Measurements from ENCODE around the gene TGM3.

The TGM3 gene

GRCh38 chr20:2312876-2313275 lies 17.1 kb downstream of the TGM3 start:
- no peaks in the 10 kb centered on the region for H3K4me1 Mint-ChIP-seq (ENCODE audit: low read depth)
- H3K4me3 Mint-ChIP-seq, result no peak overlapping the region
- H3K27ac Mint-ChIP-seq, result no peak overlapping the region
- H3K27me3 Mint-ChIP-seq, result no peaks in the 10 kb centered on the region
- no peaks in the 10 kb centered on the region for H3K36me3 Mint-ChIP-seq
- no peaks in the 10 kb centered on the region for H3K9me3 Mint-ChIP-seq (ENCODE audit: low read depth)

GRCh38 chr20:2313316-2313715 lies 17.5 kb downstream of the TGM3 start:
- no peak overlapping the region for H3K27ac Mint-ChIP-seq
- H3K4me1 Mint-ChIP-seq (ENCODE audit: low read depth), result no peaks in the 10 kb centered on the region
- H3K4me3 Mint-ChIP-seq, result no peak overlapping the region
- no peaks in the 10 kb centered on the region for H3K27me3 Mint-ChIP-seq
- no peaks in the 10 kb centered on the region for H3K9me3 Mint-ChIP-seq (ENCODE audit: low read depth)
- no peaks in the 10 kb centered on the region for H3K36me3 Mint-ChIP-seq

GRCh38 chr20:2314759-2315439 lies 19.1 kb downstream of the TGM3 start:
- Mint-ChIP-seq H3K4me3 (no peak overlapping the region), H3K27me3 (peaks cover 2% of the 10 kb centered on the region), H3K4me1 (ENCODE audit: low read depth) (no peaks in the 10 kb centered on the region)

GRCh38 chr20:2315440-2315778 lies 19.6 kb downstream of the TGM3 start:
- Mint-ChIP-seq H3K27ac (no peak overlapping the region), H3K9me3 (ENCODE audit: low read depth) (peaks cover 4% of the 10 kb centered on the region), H3K36me3 (no peaks in the 10 kb centered on the region), H3K4me3 (no peak overlapping the region), H3K4me1 (ENCODE audit: low read depth) (no peaks in the 10 kb centered on the region), H3K27me3 (peaks cover 2% of the 10 kb centered on the region)

More at GRCh38 chr20:2314759-2315439, 19.1 kb downstream of the TGM3 start:
- Mint-ChIP-seq H3K9me3 (ENCODE audit: low read depth) (peaks cover 4% of the 10 kb centered on the region), H3K27ac (no peak overlapping the region), H3K36me3 (no peaks in the 10 kb centered on the region)

- no peaks in the 10 kb centered on the region for H3K36me3 Mint-ChIP-seq
- H3K4me3 Mint-ChIP-seq, result no peak overlapping the region
- peaks cover 2% of the 10 kb centered on the region for H3K27me3 Mint-ChIP-seq
- peaks cover 4% of the 10 kb centered on the region for H3K9me3 Mint-ChIP-seq (ENCODE audit: low read depth)
- H3K27ac Mint-ChIP-seq, result no peak overlapping the region
- no peaks in the 10 kb centered on the region for H3K4me1 Mint-ChIP-seq (ENCODE audit: low read depth)
These were observed 21.2 kb downstream of the TGM3 start for GRCh38 chr20:2316847-2317495.

- Mint-ChIP-seq H3K4me1 (ENCODE audit: low read depth) (no peaks in the 10 kb centered on the region), H3K27ac (no peak overlapping the region), H3K4me3 (no peak overlapping the region), H3K9me3 (ENCODE audit: low read depth) (peaks cover 4% of the 10 kb centered on the region), H3K27me3 (peaks cover 7% of the 10 kb centered on the region), H3K36me3 (no peaks in the 10 kb centered on the region)
These were observed 25.2 kb downstream of the TGM3 start for GRCh38 chr20:2320813-2321658.

- H3K4me3 Mint-ChIP-seq, result no peak overlapping the region
- H3K27ac Mint-ChIP-seq, result no peak overlapping the region
- H3K9me3 Mint-ChIP-seq (ENCODE audit: low read depth), result peaks cover 4% of the 10 kb centered on the region
- H3K4me1 Mint-ChIP-seq (ENCODE audit: low read depth), result no peaks in the 10 kb centered on the region
- no peaks in the 10 kb centered on the region for H3K36me3 Mint-ChIP-seq
- peaks cover 16% of the 10 kb centered on the region for H3K27me3 Mint-ChIP-seq
These were observed 27.2 kb downstream of the TGM3 start for GRCh38 chr20:2323051-2323450.

- Mint-ChIP-seq H3K4me3 (no peak overlapping the region), H3K4me1 (ENCODE audit: low read depth) (no peaks in the 10 kb centered on the region), H3K36me3 (no peaks in the 10 kb centered on the region), H3K27ac (no peak overlapping the region), H3K27me3 (peaks cover 16% of the 10 kb centered on the region), H3K9me3 (ENCODE audit: low read depth) (no peaks in the 10 kb centered on the region)
These were observed 30.2 kb downstream of the TGM3 start for GRCh38 chr20:2326046-2326445.

- H3K4me3 Mint-ChIP-seq, result no peak overlapping the region
- no peak overlapping the region for H3K27ac Mint-ChIP-seq
- no peaks in the 10 kb centered on the region for H3K36me3 Mint-ChIP-seq
- peaks cover 16% of the 10 kb centered on the region for H3K27me3 Mint-ChIP-seq
- no peaks in the 10 kb centered on the region for H3K4me1 Mint-ChIP-seq (ENCODE audit: low read depth)
- no peaks in the 10 kb centered on the region for H3K9me3 Mint-ChIP-seq (ENCODE audit: low read depth)
These were observed 32.1 kb downstream of the TGM3 start for GRCh38 chr20:2327620-2328555.

GRCh38 chr20:2329286-2329685 lies 33.5 kb downstream of the TGM3 start:
- H3K36me3 Mint-ChIP-seq, result no peaks in the 10 kb centered on the region
- no peak overlapping the region for H3K27ac Mint-ChIP-seq
- no peak overlapping the region for H3K4me3 Mint-ChIP-seq
- no peaks in the 10 kb centered on the region for H3K4me1 Mint-ChIP-seq (ENCODE audit: low read depth)
- no peaks in the 10 kb centered on the region for H3K9me3 Mint-ChIP-seq (ENCODE audit: low read depth)
- H3K27me3 Mint-ChIP-seq, result peaks cover 16% of the 10 kb centered on the region

GRCh38 chr20:2330090-2330695 lies 34.4 kb downstream of the TGM3 start:
- Mint-ChIP-seq H3K36me3 (no peaks in the 10 kb centered on the region), H3K4me1 (ENCODE audit: low read depth) (no peaks in the 10 kb centered on the region), H3K9me3 (ENCODE audit: low read depth) (no peaks in the 10 kb centered on the region), H3K27me3 (peaks cover 12% of the 10 kb centered on the region), H3K4me3 (no peak overlapping the region), H3K27ac (no peak overlapping the region)

GRCh38 chr20:2331106-2331505 lies 35.3 kb downstream of the TGM3 start:
- no peaks in the 10 kb centered on the region for H3K4me1 Mint-ChIP-seq (ENCODE audit: low read depth)
- H3K27ac Mint-ChIP-seq, result no peak overlapping the region
- H3K4me3 Mint-ChIP-seq, result no peak overlapping the region
- H3K9me3 Mint-ChIP-seq (ENCODE audit: low read depth), result no peaks in the 10 kb centered on the region
- H3K36me3 Mint-ChIP-seq, result no peaks in the 10 kb centered on the region
- peaks cover 11% of the 10 kb centered on the region for H3K27me3 Mint-ChIP-seq

- Mint-ChIP-seq H3K9me3 (ENCODE audit: low read depth) (no peaks in the 10 kb centered on the region), H3K27me3 (peaks cover 11% of the 10 kb centered on the region), H3K27ac (no peak overlapping the region), H3K4me1 (ENCODE audit: low read depth) (no peaks in the 10 kb centered on the region), H3K36me3 (no peaks in the 10 kb centered on the region), H3K4me3 (no peak overlapping the region)
These were observed 36.2 kb downstream of the TGM3 start for GRCh38 chr20:2331901-2332565.

GRCh38 chr20:2332711-2333110 lies 36.9 kb downstream of the TGM3 start:
- peaks cover 8% of the 10 kb centered on the region for H3K27me3 Mint-ChIP-seq
- no peak overlapping the region for H3K4me3 Mint-ChIP-seq
- H3K9me3 Mint-ChIP-seq (ENCODE audit: low read depth), result no peaks in the 10 kb centered on the region
- H3K36me3 Mint-ChIP-seq, result no peaks in the 10 kb centered on the region
- H3K27ac Mint-ChIP-seq, result no peak overlapping the region
- H3K4me1 Mint-ChIP-seq (ENCODE audit: low read depth), result no peaks in the 10 kb centered on the region

All from activated naive CD8-positive, alpha-beta T cell (primary cell).